ENCODE results near the gene GKN2.

GRCh38 chr2:68901199-68901514, 51.5 kb downstream of the GKN2 start:
- peak in 2 of 6 experiments; percentile 11 to 21 for TF ChIP-seq CTCF (IDR thresholded peaks at IDR 0.05)
- no peak for TF ChIP-seq POLR2A (IDR thresholded peaks at IDR 0.05)

Measured in esophagus squamous epithelium (tissue), 4 donors.